ENCODE results near the gene BRD1. TPM values are rescaled to one million over a fixed set of nuclear protein-coding genes. Genes with fewer than 3 reads are reported as not detected.

Gene BRD1
- 14.7 and 15.1 TPM in 2 replicates for total RNA-seq (2012; rRNA removed)

GRCh38 chr22:49827853-49828598, at the start of gene BRD1:
Gene BRD1, minus strand, starts transcription at chr22:49827873. Its CDS starts 3,556 bp downstream, at chr22:49824317.
- H3K27me3 ChIP-seq (ENCODE audit: control insufficient read depth, insufficient read depth, low read length), result peaks cover 9% of the 10 kb centered on the region
- peak within 1 kb of the TSS; percentile 98 for H3K9ac ChIP-seq (ENCODE audit: low read depth, low read length)
- peaks cover 18% of the 10 kb centered on the region for H3K4me1 ChIP-seq (ENCODE audit: control insufficient read depth, insufficient read depth, low read length)
- H3K4me3 ChIP-seq (ENCODE audit: low read length), result peak within 1 kb of the TSS; percentile 90
- peaks cover 23% of the 10 kb centered on the region for H3K36me3 ChIP-seq (ENCODE audit: insufficient read depth, low read length)
- H3K9me3 ChIP-seq (replicated peaks; ENCODE audit: low read length), result peaks cover 3% of the 10 kb centered on the region
- H3K4me2 ChIP-seq (ENCODE audit: low read length), result peak within 1 kb of the TSS; percentile 95

GRCh38 chr22:49873228-49873940, 45.7 kb upstream of the BRD1 start:
- Histone ChIP-seq H3K4me1 (ENCODE audit: control insufficient read depth, insufficient read depth, low read length) (no peaks in the 10 kb centered on the region), H3K9ac (ENCODE audit: low read depth, low read length) (no peak overlapping the region), H3K4me2 (ENCODE audit: low read length) (no peak overlapping the region), H3K4me3 (ENCODE audit: low read length) (no peak overlapping the region), H3K9me3 (replicated peaks; ENCODE audit: low read length) (peaks cover 6% of the 10 kb centered on the region), H3K36me3 (ENCODE audit: insufficient read depth, low read length) (peaks cover 6% of the 10 kb centered on the region), H3K27me3 (ENCODE audit: control insufficient read depth, insufficient read depth, low read length) (no peaks in the 10 kb centered on the region)

GRCh38 chr22:49872347-49872746, 44.7 kb upstream of the BRD1 start:
- H3K4me3 ChIP-seq (ENCODE audit: low read length), result no peak overlapping the region
- no peaks in the 10 kb centered on the region for H3K36me3 ChIP-seq (ENCODE audit: insufficient read depth, low read length)
- no peaks in the 10 kb centered on the region for H3K27me3 ChIP-seq (ENCODE audit: control insufficient read depth, insufficient read depth, low read length)
- no peak overlapping the region for H3K4me2 ChIP-seq (ENCODE audit: low read length)
- H3K9me3 ChIP-seq (replicated peaks; ENCODE audit: low read length), result peaks cover 6% of the 10 kb centered on the region
- no peak overlapping the region for H3K9ac ChIP-seq (ENCODE audit: low read depth, low read length)
- H3K4me1 ChIP-seq (ENCODE audit: control insufficient read depth, insufficient read depth, low read length), result no peaks in the 10 kb centered on the region

GRCh38 chr22:49871482-49871881, 43.8 kb upstream of the BRD1 start:
- H3K9ac ChIP-seq (ENCODE audit: low read depth, low read length), result no peak overlapping the region
- H3K4me3 ChIP-seq (ENCODE audit: low read length), result no peak overlapping the region
- H3K36me3 ChIP-seq (ENCODE audit: insufficient read depth, low read length), result peaks cover 4% of the 10 kb centered on the region
- peaks cover 10% of the 10 kb centered on the region for H3K9me3 ChIP-seq (replicated peaks; ENCODE audit: low read length)
- no peaks in the 10 kb centered on the region for H3K27me3 ChIP-seq (ENCODE audit: control insufficient read depth, insufficient read depth, low read length)
- H3K4me2 ChIP-seq (ENCODE audit: low read length), result no peak overlapping the region
- H3K4me1 ChIP-seq (ENCODE audit: control insufficient read depth, insufficient read depth, low read length), result no peaks in the 10 kb centered on the region

- Histone ChIP-seq H3K9ac (ENCODE audit: low read depth, low read length) (no peak overlapping the region), H3K4me2 (ENCODE audit: low read length) (no peak overlapping the region), H3K4me1 (ENCODE audit: control insufficient read depth, insufficient read depth, low read length) (no peaks in the 10 kb centered on the region), H3K9me3 (replicated peaks; ENCODE audit: low read length) (peaks cover 15% of the 10 kb centered on the region), H3K4me3 (ENCODE audit: low read length) (no peak overlapping the region), H3K27me3 (ENCODE audit: control insufficient read depth, insufficient read depth, low read length) (no peaks in the 10 kb centered on the region), H3K36me3 (ENCODE audit: insufficient read depth, low read length) (peaks cover 4% of the 10 kb centered on the region)
Measured at GRCh38 chr22:49869845-49870712, 42.4 kb upstream of the BRD1 start.

GRCh38 chr22:49869086-49869830, 41.6 kb upstream of the BRD1 start:
- no peaks in the 10 kb centered on the region for H3K4me1 ChIP-seq (ENCODE audit: control insufficient read depth, insufficient read depth, low read length)
- H3K9me3 ChIP-seq (replicated peaks; ENCODE audit: low read length), result peaks cover 15% of the 10 kb centered on the region
- peaks cover 4% of the 10 kb centered on the region for H3K36me3 ChIP-seq (ENCODE audit: insufficient read depth, low read length)
- H3K27me3 ChIP-seq (ENCODE audit: control insufficient read depth, insufficient read depth, low read length), result no peaks in the 10 kb centered on the region
- H3K4me3 ChIP-seq (ENCODE audit: low read length), result no peak overlapping the region
- no peak overlapping the region for H3K9ac ChIP-seq (ENCODE audit: low read depth, low read length)
- H3K4me2 ChIP-seq (ENCODE audit: low read length), result no peak overlapping the region

- Histone ChIP-seq H3K9me3 (replicated peaks; ENCODE audit: low read length) (peaks cover 15% of the 10 kb centered on the region), H3K4me1 (ENCODE audit: control insufficient read depth, insufficient read depth, low read length) (no peaks in the 10 kb centered on the region), H3K27me3 (ENCODE audit: control insufficient read depth, insufficient read depth, low read length) (no peaks in the 10 kb centered on the region), H3K4me2 (ENCODE audit: low read length) (no peak overlapping the region), H3K9ac (ENCODE audit: low read depth, low read length) (no peak overlapping the region), H3K36me3 (ENCODE audit: insufficient read depth, low read length) (peaks cover 4% of the 10 kb centered on the region), H3K4me3 (ENCODE audit: low read length) (no peak overlapping the region)
Measured at GRCh38 chr22:49867303-49868265, 39.9 kb upstream of the BRD1 start.

GRCh38 chr22:49866646-49867045, 39.0 kb upstream of the BRD1 start:
- no peak overlapping the region for H3K9ac ChIP-seq (ENCODE audit: low read depth, low read length)
- no peak overlapping the region for H3K4me2 ChIP-seq (ENCODE audit: low read length)
- peaks cover 15% of the 10 kb centered on the region for H3K9me3 ChIP-seq (replicated peaks; ENCODE audit: low read length)
- no peak overlapping the region for H3K4me3 ChIP-seq (ENCODE audit: low read length)
- H3K4me1 ChIP-seq (ENCODE audit: control insufficient read depth, insufficient read depth, low read length), result peaks cover 3% of the 10 kb centered on the region
- peaks cover 4% of the 10 kb centered on the region for H3K36me3 ChIP-seq (ENCODE audit: insufficient read depth, low read length)
- H3K27me3 ChIP-seq (ENCODE audit: control insufficient read depth, insufficient read depth, low read length), result no peaks in the 10 kb centered on the region

GRCh38 chr22:49866134-49866533, 38.5 kb upstream of the BRD1 start:
- no peak overlapping the region for H3K9ac ChIP-seq (ENCODE audit: low read depth, low read length)
- no peak overlapping the region for H3K4me2 ChIP-seq (ENCODE audit: low read length)
- peaks cover 3% of the 10 kb centered on the region for H3K4me1 ChIP-seq (ENCODE audit: control insufficient read depth, insufficient read depth, low read length)
- peaks cover 15% of the 10 kb centered on the region for H3K9me3 ChIP-seq (replicated peaks; ENCODE audit: low read length)
- no peaks in the 10 kb centered on the region for H3K27me3 ChIP-seq (ENCODE audit: control insufficient read depth, insufficient read depth, low read length)
- peaks cover 4% of the 10 kb centered on the region for H3K36me3 ChIP-seq (ENCODE audit: insufficient read depth, low read length)
- no peak overlapping the region for H3K4me3 ChIP-seq (ENCODE audit: low read length)

- no peaks in the 10 kb centered on the region for H3K27me3 ChIP-seq (ENCODE audit: control insufficient read depth, insufficient read depth, low read length)
Measured at GRCh38 chr22:49865156-49865555, 37.5 kb upstream of the BRD1 start.

More at GRCh38 chr22:49865156-49865555, 37.5 kb upstream of the BRD1 start:
- peaks cover 3% of the 10 kb centered on the region for H3K4me1 ChIP-seq (ENCODE audit: control insufficient read depth, insufficient read depth, low read length)
- no peak overlapping the region for H3K4me3 ChIP-seq (ENCODE audit: low read length)
- H3K4me2 ChIP-seq (ENCODE audit: low read length), result no peak overlapping the region
- no peak overlapping the region for H3K9ac ChIP-seq (ENCODE audit: low read depth, low read length)
- peaks cover 4% of the 10 kb centered on the region for H3K36me3 ChIP-seq (ENCODE audit: insufficient read depth, low read length)
- peaks cover 15% of the 10 kb centered on the region for H3K9me3 ChIP-seq (replicated peaks; ENCODE audit: low read length)
